DND-41 (cell line): ENCODE results near the gene VWA2.

Experiments used
- ATAC-seq: fragments of 200-7000 bp; cut with Tn5 transposase; 3 replicates; pipeline ENCODE4 v1.9.1; 2021; ENCODE audit warnings: low read depth; ENCODE audit not compliant: insufficient read depth
- DNase-seq: peaks from one replicate; pipeline ENCODE4 v3.0.0-alpha.2; 2020
- H2AFZ ChIP-seq: 2 replicates; pipeline ENCODE4 v1.6.0; 2012; ENCODE audit warnings: low read depth, low read length
- H3K27ac ChIP-seq: 2 replicates; pipeline ENCODE4 v1.5.1; 2012; ENCODE audit warnings: low read length, inconsistent platforms
- H3K27me3 ChIP-seq: fragments of 200-600 bp; sonication (generic); 2 replicates; pipeline ENCODE4 v1.6.0; 2012; ENCODE audit warnings: low read length, mild to moderate bottlenecking, inconsistent platforms; ENCODE audit not compliant: insufficient read depth, poor library complexity
- H3K36me3 ChIP-seq: 2 replicates; pipeline ENCODE4 v1.5.1; 2012; ENCODE audit warnings: low read length, inconsistent platforms; ENCODE audit not compliant: insufficient read depth
- H3K4me1 ChIP-seq: 2 replicates; pipeline ENCODE4 v1.5.1; 2012; ENCODE audit warnings: mild to moderate bottlenecking, low read length; ENCODE audit not compliant: insufficient read depth
- H3K4me2 ChIP-seq: 2 replicates; pipeline ENCODE4 v1.6.0; 2012; ENCODE audit warnings: mild to moderate bottlenecking, moderate library complexity, low read length, inconsistent platforms; ENCODE audit not compliant: insufficient read depth
- H3K4me3 ChIP-seq, 2 experiments: fragments of 200-600 bp in 1 of 2; shearing (Covaris generic) in 1 of 2; 2 replicates each; pipeline ENCODE4 v1.5.1; 2012 to 2016; ENCODE audit warnings: inconsistent platforms in 2 of 2, low read length in 2 of 2, mild to moderate bottlenecking in 2 of 2, low read depth in 1 of 2, moderate library complexity in 1 of 2
- H3K79me2 ChIP-seq: 2 replicates; pipeline ENCODE4 v1.6.0; 2012; ENCODE audit warnings: low read length, inconsistent platforms; ENCODE audit not compliant: insufficient read depth
- H3K9ac ChIP-seq: 2 replicates; pipeline ENCODE4 v1.6.0; 2012; ENCODE audit warnings: low read depth, mild to moderate bottlenecking, inconsistent platforms, low read length, moderate library complexity
- H3K9me3 ChIP-seq: 2 replicates; pipeline ENCODE4 v1.5.1; 2012; ENCODE audit warnings: low read length, moderate library complexity, mild to moderate bottlenecking, inconsistent platforms; ENCODE audit not compliant: insufficient read depth, severe bottlenecking
- H4K20me1 ChIP-seq: 2 replicates; pipeline ENCODE4 v1.6.0; 2012; ENCODE audit warnings: low read length; ENCODE audit not compliant: insufficient read depth
- EZH2 ChIP-seq: IDR thresholded peaks from 3 replicates; pipeline ENCODE4 v1.6.1; 2012; ENCODE audit warnings: borderline replicate concordance, low read depth, mild to moderate bottlenecking, moderate library complexity, low read length, inconsistent platforms; ENCODE audit not compliant: severe bottlenecking
- TF ChIP-seq, protein P1 (sequence below): IDR thresholded peaks from 2 replicates; pipeline ENCODE4 v1.5.1; 2012; ENCODE audit warnings: borderline replicate concordance, low read length, moderate library complexity, mild to moderate bottlenecking; ENCODE audit not compliant: poor library complexity, severe bottlenecking; ENCODE audit errors: extremely low read depth

The VWA2 gene

GRCh38 chr10:114306116-114306973, 67.3 kb downstream of the VWA2 start:
- Histone ChIP-seq H3K27ac (no peak overlapping the region), H3K36me3 (no peaks in the 10 kb centered on the region), H3K4me3 (no peak overlapping the region), H3K9ac (no peak overlapping the region), H3K9me3 (no peaks in the 10 kb centered on the region), H3K27me3 (peaks cover 8% of the 10 kb centered on the region), H3K79me2 (no peaks in the 10 kb centered on the region), H4K20me1 (no peaks in the 10 kb centered on the region), H3K4me2 (no peak overlapping the region), H3K4me1 (no peaks in the 10 kb centered on the region), H2AFZ (no peak overlapping the region)
- ATAC-seq (no peak), DNase-seq (no peak)
- TF ChIP-seq, protein P1, sequence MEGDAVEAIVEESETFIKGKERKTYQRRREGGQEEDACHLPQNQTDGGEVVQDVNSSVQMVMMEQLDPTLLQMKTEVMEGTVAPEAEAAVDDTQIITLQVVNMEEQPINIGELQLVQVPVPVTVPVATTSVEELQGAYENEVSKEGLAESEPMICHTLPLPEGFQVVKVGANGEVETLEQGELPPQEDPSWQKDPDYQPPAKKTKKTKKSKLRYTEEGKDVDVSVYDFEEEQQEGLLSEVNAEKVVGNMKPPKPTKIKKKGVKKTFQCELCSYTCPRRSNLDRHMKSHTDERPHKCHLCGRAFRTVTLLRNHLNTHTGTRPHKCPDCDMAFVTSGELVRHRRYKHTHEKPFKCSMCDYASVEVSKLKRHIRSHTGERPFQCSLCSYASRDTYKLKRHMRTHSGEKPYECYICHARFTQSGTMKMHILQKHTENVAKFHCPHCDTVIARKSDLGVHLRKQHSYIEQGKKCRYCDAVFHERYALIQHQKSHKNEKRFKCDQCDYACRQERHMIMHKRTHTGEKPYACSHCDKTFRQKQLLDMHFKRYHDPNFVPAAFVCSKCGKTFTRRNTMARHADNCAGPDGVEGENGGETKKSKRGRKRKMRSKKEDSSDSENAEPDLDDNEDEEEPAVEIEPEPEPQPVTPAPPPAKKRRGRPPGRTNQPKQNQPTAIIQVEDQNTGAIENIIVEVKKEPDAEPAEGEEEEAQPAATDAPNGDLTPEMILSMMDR = no peak
- TF ChIP-seq EZH2 = no peak

DNA sequence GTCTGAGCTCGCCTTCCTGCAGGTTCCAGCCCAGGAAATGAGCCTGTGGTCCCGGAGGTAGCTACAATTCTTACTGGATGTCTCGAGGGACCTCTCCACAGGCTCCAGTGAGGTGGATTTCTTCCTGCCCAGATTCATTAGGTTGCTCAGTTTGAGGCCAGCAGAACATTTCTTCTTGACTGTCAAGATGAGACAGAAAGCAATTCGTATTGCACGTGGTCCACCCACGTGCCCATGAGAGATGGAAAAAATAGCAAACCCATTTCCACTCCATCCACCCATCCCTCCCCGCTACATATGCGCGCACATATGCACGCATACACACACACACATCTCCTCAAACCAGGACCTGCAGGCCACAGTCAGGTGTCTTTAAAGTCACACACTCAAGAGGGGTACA, 68.7 kb downstream of the VWA2 start:
- DNase-seq (no peak), ATAC-seq (no peak)
- Histone ChIP-seq H3K9ac (no peak overlapping the region), H3K27ac (no peak overlapping the region), H3K79me2 (no peaks in the 10 kb centered on the region), H3K36me3 (no peaks in the 10 kb centered on the region), H3K4me1 (no peaks in the 10 kb centered on the region), H3K27me3 (peaks cover 6% of the 10 kb centered on the region), H3K4me2 (no peak overlapping the region), H2AFZ (no peak overlapping the region), H4K20me1 (no peaks in the 10 kb centered on the region), H3K9me3 (no peaks in the 10 kb centered on the region), H3K4me3 (no peak overlapping the region)
- TF ChIP-seq EZH2 = no peak
- TF ChIP-seq, protein P1 = no peak

DNA sequence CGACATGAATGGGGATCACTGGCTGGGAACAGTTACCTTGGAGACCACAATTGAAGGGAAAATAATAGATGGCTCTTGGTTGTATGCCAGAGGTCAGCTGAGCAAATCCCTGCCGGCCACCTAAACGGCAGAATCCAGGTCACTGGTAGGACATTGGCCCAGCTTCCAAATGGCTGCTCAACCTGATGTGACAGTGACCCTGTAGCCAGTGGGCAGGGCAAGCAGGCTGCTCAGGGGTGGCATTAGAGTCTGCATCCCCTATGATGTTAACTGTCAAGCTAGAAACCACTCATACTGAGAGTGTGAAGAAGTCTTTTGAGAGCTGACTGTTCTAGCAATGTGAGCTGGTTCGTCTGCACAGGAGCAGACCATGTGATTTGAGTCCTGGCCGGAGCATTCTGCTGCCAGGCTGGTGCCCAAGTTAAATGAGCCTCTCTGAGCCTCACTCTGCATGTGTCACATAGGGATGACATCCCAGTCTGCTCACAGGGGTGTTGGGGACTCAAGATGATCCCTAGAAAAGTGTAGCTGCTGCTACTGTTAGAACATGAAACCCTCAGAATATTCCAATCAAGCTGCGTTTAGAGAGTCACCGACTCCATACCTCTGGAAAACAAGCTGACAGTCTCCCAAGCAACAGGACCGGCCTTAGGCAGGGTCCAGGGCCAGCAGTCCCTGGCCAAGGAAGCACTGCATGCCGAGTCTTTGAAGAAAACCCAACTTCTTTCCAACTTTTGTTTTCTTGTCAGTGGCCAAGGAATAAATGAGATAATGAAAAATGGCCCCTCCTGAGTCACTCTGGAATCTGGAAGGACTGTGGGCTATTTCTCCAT, 69.7 kb downstream of the VWA2 start:
- H4K20me1 ChIP-seq = no peaks in the 10 kb centered on the region
- no peak overlapping the region for H3K4me2 ChIP-seq

More for the DNA sequence above, 69.7 kb downstream of the VWA2 start:
- DNase-seq (no peak), ATAC-seq (no peak)
- TF ChIP-seq, protein P1 = no peak
- no peak for TF ChIP-seq EZH2
- no peaks in the 10 kb centered on the region for H3K79me2 ChIP-seq
- H3K4me1 ChIP-seq = no peaks in the 10 kb centered on the region
- H3K4me3 ChIP-seq = no peak overlapping the region
- no peak overlapping the region for H2AFZ ChIP-seq
- H3K9me3 ChIP-seq = no peaks in the 10 kb centered on the region
- H3K36me3 ChIP-seq = no peaks in the 10 kb centered on the region
- no peak overlapping the region for H3K9ac ChIP-seq
- H3K27ac ChIP-seq = no peak overlapping the region
- peaks cover 6% of the 10 kb centered on the region for H3K27me3 ChIP-seq
